Left colon (tissue), 2 donors: ENCODE results near the gene BCAR3. TPM values are rescaled to one million over a fixed set of nuclear protein-coding genes. Genes with fewer than 3 reads are reported as not detected.
"Not testable (repeated sequence)": the region's sequence is repeated elsewhere in the genome, so short reads cannot be mapped to it uniquely, and the experiment has no call there.

ENCODE experiments used
- ATAC-seq: fragments of 200-7000 bp; cut with Tn5 transposase; one replicate; pipeline ENCODE4 v1.9.1; 2020; ENCODE audit warnings: mild to moderate bottlenecking, moderate library complexity
- DNase-seq, 2 donors: peaks; one replicate each; pipeline ENCODE4 v3.0.0-alpha.2; 2020
- intact Hi-C, 2 donors: fragments of 100-400 bp; cut with DNase I in 1 of 2; cut with micrococcal nuclease in 1 of 2; formaldehyde crosslinking; loops; one replicate each; pipeline versions ENCODE4 v1.11.2 to v1.14.0; 2022; cut with DNase I, micrococcal nuclease
- total RNA-seq, 2 donors: library from RNA; stranded (reverse); fragmentation: NEBNext Ultra II Directional; extraction: Animal tissue kit (Norgen Biotek cat#: 25700); gene quantifications; one replicate each; pipeline ENCODE4 v1.2.1, GENCODE V29; 2021
- donor health status: DM: no; HTN: no; CAD: no.
- donor health status: DM: yes; HTN: yes; CAD: no.

BCAR3 gene
- total RNA-seq, 2 donors from 2014 or later, result 64.0 to 79.0 TPM

DNA sequence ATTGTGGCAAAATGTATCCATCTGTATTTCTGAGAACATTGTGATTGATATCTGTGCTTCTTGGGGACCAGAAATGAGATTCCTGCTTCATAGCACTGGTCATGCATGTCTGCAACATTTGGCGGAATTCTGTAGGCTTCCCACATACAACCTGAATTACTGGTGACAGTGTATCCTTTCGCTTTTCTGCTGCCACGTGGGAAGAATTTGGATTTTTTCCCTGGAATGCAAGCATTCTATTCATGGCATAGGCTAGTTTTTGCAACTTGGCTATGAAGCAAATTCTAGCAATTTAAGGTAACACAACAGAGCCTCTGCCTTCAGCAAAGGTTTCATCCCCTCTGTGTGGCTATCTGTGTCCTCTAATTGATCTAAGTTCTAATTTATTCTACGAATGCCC is 85.9 kb downstream of the BCAR3 start:
- intact Hi-C loops, result no loop called here
- ATAC-seq (no peak), DNase-seq (no peak)

DNA sequence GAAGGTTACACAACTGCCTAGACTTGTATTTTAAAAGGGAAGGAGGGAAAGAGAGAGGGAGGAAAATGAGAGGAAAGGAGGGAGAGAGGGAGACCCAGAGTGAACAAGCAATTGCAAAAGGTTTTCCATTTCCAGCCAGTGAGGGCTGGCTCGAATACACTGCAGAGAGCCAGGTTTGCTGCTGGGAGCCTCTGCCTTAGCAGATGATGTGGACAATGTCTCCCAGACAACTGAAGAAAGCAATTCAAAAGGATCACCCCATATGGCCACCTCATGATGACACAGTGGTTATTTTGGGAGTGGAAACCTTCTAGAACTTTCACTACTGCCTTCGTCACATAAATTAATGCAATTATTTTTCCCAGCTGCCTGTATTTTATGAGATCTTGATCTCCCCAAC is 86.4 kb downstream of the BCAR3 start:
- intact Hi-C loops, result no loop called here
- DNase-seq, result no peak

DNA sequence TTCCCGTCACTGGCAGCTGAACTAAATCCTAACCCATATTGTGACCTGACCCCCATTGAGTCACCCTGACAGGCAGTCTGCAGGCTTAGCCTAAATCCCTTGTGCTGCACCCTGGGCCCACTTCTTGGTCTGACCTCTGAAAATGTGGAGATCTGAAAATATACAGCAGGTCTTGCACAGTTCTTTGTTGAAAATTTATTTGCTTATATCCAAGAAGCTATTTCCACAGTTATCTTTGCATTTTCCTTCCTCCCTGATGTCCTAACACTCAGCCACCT is 87.1 kb downstream of the BCAR3 start:
- intact Hi-C loops, result no loop called here
- no peak for ATAC-seq
- DNase-seq, result no peak

More for the DNA sequence above, 86.4 kb downstream of the BCAR3 start:
- no peak for ATAC-seq

DNA sequence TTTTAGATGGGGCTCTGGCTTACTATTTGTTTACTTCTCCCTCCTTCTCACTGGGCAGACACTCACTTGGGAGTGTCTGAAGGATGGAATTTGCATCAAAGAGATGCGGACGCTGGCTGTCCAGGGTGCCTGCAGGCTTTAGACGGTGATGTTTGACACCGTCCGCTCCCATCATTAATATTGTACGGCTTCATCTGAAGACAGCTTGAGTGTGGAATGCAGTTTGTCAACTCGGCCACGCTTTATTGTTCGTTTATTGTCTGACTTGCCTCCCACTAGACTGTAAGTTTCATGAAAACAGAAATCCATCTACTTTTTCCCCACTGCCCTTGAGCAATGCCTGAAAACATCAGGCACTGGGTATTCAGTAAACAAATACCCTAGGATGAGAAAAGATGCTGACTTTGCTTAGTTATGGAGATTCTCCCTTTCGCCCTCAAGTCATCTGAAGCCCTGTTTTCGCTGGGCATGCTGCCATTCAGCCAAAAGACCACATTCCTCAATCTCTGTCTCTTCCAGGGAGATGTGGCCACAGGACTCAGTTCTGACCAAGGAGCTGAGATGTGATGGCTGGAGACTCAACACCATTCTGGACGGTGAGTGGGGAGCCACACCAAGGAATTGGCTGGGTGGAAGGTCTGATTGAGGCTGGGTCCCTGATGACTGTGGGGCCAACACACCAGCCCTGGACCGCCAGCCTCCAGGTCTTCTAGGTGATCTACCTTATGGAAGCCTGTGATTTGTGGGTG is 87.6 kb downstream of the BCAR3 start:
- intact Hi-C loops, result no loop called here
- ATAC-seq, result no peak
- DNase-seq, result no peak

DNA sequence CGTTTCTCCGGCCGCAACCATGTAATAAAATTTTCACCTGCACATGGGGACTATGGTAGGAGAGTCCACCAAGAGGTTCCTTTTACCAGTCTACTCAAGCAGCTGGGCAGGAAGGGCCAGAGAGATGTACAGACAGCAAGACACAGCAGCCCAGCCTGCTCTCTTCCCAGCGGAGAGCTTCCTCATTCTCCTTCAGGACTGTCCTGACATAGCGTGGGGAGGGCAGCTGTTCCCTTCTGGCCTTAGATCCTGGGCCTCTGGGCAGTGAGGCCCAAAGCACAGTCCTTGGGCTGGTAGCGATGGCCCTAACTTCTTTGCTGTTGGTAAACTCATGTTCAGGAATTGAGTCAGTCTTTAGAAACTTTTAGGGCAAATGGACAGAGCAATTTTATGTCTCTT is 89.1 kb downstream of the BCAR3 start:
- no peak for ATAC-seq
- intact Hi-C loops, result no loop called here

DNA sequence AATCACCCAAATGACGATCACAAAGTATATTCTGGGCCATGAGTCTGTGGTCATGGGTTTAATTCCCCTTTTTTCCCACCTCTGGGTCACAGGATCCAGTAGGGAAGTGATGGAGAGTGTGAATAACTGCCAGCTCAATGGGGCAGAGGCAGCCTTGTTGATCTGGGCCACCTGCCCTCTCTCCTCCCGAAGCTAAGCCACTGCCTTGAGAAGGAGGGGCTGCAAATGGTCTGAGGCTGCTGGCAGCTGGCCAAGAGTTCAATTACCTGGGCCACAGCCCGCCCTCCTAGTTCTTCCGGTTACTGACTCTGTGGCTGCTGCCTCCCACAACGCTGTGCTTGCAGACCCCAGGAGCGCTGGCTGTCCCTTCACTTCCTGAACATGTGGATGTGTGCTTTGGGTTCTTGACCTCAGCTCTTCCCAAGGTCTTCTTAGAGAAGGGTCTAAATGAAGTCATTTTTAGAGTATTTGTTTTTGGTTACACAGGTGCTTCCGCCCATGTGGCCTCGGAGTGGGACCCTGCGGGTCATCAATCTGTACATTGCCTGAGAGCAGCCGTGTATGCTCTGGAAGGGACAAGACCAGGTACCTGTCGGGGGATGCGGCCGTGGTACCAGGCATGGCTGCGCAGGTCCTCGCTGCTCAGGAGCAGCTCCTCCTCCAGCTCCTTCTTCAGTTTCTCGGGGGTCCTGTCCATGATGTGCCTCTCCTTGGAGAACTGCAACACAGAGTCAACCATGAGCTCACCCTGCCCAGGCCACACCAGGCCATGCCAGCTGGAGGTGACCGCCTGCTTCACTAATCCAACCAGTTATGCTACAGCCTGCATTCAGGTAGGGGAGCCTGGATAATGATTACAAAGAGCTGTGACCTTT is 89.7 kb downstream of the BCAR3 start:
- ATAC-seq (peak; percentile 84), DNase-seq (peak; percentile 92 to 95)
- intact Hi-C loops, result no loop called here

More for the DNA sequence above, 89.1 kb downstream of the BCAR3 start:
- peak in 1 of 2 donors; percentile 58 for DNase-seq

DNA sequence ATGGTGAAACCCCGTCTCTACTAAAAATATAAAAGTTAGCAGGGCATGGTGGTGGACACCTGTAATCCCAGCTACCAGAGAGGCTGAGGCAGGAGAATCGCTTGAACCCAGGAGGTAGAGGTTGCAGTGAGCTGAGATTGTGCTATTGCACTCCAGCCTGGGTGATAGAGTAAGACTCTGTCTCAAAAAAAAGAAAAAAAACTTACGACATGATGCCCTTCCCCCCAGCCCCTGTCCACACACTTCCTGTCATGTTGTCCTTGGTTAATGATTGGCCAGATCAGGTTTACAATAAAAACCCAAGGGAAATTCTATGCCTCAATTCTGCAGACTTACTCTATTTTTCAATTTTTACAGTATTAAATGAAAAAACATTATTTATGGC is 90.4 kb downstream of the BCAR3 start:
- DNase-seq, result peak in 1 of 2 donors; percentile 37
- peak; percentile 46 for ATAC-seq
- intact Hi-C loops, result not testable (repeated sequence)

DNA sequence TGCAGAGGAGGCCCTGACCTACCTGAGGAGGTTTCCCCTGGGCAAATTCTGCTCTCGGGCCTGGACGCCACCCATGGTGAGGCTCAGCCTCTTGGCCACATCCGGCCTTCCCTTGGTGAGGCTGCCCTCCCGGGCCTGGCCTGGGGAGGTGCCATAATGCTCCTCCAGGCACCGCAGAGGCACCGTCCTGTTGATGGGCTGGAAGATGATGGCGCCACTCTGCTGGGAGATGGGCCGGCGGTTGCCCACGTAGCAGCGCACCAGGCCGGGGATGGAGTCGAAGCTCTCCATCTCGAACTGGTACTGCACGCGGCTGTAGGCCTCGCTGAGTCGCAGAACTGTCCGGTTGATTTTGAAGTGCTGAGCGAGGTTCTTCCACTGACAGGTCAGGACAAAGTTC is 92.7 kb downstream of the BCAR3 start:
- DNase-seq (no peak), ATAC-seq (no peak)
- intact Hi-C loops, result no loop called here

DNA sequence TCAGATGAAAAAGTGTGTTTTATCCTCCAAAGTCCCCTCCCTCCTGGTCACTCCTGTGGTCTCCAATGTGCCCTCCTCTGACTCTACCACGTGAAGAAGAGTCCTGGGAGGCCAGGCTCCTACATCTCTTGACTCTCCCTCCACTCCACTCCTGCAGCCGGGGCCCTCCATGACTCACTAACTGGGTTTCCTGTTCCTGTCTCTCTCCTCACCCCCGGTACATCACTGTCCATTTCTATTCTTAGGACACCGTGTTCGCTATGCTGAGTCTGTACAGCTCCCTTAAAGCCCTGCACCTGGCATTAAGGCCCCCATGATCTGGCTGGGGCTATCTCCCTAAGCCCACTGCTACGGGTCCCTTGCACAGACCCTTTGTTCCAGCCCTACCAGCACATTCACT is 93.4 kb downstream of the BCAR3 start:
- no peak for DNase-seq
- no peak for ATAC-seq
- intact Hi-C loops, result no loop called here

DNA sequence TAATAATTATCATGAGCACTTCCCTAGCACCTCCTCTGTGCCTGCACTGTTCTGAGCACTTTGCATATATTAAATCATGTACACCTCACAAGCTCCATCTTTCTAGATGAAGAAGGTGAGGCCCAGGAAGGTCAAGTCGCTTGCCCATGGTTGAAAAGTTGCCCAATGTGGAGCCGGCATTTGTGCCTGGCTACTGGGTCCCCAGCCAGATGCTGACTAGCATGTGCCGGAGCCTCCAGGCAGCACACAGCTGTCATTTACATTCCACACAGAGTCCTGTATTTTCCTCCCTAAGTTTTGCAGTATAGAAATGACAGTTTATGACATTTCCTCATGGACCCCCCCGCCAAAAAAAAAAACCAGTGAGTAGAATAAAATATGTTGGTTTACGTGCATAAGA is 94.3 kb downstream of the BCAR3 start:
- intact Hi-C loops, result no loop called here
- no peak for ATAC-seq
- DNase-seq, result no peak

DNA sequence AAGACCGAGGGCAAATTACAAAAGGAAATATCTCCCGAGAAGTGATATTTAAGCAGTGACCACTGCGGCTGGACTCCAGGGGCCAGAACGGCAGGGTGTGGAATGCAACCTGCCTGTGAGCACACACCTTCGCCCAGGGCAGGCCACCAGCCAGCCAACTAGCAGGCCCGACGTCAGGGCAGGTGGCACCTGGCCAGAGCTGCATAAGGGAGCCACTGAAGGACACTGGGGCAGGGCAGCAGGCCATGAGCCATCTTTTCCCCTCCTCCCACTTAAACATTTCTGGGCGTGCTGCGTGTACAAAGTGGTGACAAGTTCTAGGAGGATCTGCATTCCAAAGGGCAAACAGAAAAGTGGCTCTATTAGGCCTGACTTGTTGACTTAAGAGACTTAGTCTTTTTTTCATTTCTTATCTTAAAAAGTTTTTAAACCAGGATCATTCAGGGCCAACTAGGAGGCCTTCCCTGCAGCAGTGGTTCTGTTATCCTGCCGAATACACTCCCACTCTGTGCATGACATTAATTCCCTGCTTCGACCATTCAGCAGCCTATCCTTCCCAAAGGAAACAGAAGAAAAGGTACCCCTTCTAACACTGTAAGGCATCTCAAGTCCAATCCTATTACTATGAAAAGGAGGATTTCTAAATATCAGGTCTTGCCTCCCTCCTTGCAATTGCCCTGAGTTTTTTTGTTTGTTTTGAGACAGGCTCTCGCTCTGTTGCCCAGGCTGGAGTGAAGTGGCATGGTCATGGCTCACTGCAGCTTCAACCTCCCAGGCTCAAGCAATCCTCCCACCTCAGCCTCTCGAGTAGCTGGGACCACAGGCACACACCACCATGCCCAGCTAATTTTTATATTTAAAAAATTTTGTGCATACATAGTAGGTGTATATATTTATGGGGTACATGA is 96.3 kb downstream of the BCAR3 start:
- ATAC-seq (peak; percentile 84), DNase-seq (peak; percentile 97 to 98)
- intact Hi-C loops, result no loop called here

DNA sequence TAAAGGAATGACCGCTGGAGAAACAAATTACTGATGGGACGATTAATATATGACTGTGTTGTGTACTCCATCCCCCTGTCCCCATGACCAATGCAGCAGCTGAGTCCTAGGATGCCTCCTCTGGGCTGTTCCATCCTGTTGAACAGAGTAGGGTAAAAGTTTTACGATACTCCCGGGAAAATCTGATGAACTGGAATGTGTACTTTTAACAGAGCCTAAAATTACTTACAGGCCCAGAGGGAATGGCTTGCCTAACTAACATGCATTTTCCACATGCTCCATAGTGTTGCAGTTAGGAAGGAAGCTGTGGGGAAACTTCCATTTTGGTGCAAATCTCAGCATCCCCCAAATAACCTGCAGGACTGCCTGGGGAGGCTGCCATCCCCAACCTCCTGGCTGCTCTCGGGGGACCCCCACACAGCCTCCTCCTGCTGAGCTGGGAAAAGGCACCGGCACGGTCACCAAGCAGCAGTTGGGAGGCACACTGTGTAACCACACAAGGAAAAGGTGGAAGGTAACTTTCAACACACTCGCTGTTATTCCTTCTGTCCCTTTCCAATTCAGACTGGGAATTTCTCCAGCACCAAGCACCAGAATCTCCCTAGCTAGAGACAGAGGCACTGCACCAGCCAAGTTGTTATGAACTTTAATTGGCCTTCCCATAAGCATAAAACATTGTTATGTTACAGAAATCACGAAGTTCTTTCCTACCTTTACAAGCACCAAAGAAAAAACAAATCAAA is 97.2 kb downstream of the BCAR3 start:
- DNase-seq (no peak), ATAC-seq (peak; percentile 20)
- intact Hi-C loops, result no loop called here

DNA sequence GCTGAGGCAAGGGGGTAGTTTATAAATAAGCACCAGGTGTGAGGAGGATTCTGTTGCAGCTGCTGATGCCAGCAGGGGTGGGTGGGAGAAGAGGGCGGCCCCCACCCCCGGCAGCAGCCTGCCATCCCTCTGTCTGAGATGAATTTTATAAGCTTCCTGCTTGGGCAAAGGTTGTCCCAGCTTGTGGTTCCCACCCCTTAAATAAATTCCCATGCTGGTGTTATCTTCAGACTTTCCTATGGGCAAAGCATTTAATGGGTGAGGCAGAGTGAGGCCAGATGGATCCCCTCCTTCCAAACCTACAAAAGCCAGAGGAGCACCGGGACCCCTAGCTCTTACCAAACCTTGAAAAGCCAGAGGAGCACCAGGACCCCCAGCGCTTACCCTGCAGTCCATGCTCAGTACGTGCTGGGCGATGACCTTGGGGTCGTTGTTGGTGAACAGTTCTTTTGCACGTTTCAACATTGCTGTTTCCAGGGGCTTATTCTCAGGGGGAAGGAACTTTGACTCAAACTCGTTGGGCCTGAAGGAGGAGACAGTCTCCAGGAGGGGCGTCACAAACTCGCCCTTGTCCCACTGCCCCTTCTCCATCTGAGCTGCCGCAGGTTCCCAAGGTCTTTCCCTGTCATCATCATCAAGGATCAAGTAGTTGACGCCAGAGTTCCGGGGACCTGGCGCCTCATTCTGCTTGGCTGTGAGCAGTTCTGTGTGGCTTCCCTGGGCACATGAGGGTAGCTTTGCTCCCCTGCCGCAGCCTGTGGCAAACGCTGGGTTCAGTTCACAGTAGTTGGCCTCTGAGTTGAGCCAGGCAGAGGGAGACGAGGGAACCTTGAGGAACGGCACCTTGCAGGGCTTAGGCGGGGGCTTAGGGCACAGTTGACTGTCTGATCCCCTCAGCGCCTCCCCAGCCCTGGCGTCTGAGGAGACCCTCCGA is 99.5 kb downstream of the BCAR3 start:
- peak; percentile 58 for ATAC-seq
- DNase-seq, result peak; percentile 63 to 65
- intact Hi-C loops, result no loop called here

DNA sequence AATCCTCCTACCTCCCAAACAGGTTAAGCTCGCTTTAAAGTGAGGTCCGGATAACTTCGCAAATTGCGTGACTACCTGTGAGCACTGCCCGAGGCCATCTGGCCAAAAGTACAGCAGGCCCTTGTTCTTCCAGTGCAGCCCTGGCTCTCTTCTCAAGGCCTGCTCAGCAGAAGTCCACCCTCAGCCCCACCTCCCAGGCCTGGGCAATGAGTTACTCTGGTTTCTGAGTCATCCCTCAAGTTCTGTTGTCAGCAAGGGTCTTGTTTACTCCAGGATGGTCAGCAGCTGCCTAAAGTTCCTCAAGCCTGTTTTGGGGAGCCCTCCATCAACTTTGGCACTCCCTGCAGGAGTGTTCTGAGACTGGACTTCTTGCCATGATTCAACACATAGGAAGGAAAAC is 101.7 kb downstream of the BCAR3 start:
- intact Hi-C loops, result no loop called here
- ATAC-seq (peak; percentile 13), DNase-seq (peak; percentile 49 to 71)

DNA sequence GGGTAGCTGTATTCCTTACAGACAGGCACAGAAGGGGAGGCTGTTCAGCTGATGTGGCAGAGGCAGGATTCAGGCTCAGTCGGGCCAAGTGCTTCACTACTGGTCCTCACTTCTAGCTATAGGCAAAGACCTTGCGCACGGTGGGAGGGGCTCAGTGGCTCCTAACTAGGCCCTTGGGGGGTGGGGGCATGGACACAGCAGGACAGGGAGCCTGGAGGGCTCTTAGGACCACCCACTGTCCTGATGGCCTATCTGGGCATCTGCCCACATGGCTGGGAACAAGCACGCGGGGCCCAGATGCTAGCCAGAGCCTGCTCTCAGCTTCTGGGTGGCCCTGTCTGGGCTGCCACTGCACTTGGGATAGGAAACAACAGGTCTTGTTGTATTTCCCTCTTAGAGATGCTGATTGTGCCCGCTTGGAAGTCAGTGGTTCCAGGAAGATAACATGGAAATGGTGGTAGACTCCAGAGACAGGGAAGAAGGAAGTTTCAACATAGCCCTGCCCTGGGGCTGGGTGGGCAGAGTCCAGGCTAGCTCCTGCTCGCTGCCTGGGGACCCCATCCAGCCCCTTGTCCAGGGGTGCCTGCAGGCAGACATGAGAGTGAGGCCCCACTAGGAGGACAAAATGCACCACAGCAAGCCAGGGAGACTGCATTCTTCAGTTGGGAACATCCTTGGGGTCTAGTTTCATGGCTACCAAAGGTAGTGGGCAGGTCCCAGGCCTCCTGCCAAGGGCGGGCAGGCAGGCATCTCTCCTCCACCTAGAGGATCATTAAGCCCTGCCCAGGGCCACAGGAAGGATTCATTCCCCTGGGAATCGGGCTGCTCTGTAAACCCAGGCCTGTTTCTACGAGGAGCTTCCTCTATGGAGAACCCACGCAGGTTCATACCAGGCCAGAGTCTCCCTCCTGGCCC is 102.5 kb downstream of the BCAR3 start:
- peak; percentile 45 for ATAC-seq
- intact Hi-C loops, result no loop called here
- peak in 1 of 2 donors; percentile 62 for DNase-seq

DNA sequence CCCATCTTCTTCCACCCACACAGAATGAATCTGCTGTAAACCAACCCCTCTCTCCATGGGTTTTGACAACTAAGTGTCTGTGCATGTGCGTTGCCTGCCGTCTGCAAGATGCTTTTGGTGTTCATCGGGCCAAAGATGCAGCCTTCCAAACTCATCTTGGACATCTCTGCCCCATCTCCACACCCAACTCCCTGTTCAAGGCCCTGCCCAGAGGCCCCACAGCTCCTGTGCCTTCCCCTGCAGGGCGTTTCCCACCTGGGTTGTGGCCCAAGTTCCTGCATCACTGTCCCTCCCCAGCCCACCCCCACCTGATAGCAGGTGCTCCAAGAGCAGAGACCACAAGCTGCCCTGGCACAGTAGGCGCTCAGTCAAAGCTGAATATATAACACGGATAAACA is 103.2 kb downstream of the BCAR3 start:
- ATAC-seq (no peak), DNase-seq (no peak)
- intact Hi-C loops, result no loop called here
